Fibroblast of gingiva (primary cell): ENCODE results near the gene PPP2R5C.
A peak's percentile ranks its signal among the peaks of the same experiment; 100 is the strongest.
"Not testable (repeated sequence)": the region's sequence is repeated elsewhere in the genome, so short reads cannot be mapped to it uniquely, and the experiment has no call there.

Experiments used
- DNase-seq: peaks from one replicate; pipeline ENCODE4 v3.0.0-alpha.2; 2011; ENCODE audit warnings: low read depth

The PPP2R5C gene

GRCh38 chr14:101727611-101728366, 33.7 kb upstream of the PPP2R5C start:
- DNase-seq: no peak

DNA sequence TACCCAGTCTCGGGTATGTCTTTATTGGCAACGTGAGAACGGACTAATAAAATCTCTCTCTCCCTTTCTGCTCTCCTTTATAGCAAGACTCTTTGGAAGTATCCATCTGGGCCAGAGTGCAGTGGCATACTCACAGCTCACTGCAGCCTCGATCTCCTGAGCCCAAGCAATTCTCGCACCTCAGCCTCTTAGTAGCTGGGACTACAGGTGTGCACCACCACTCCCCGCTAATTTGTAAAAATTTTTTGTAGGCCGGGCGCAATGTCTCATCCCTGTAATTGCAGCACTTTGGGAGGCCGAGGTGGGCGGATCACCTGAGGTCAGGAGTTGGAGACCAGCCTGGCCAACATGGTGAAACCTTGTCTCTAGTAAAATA, 33.2 kb upstream of the PPP2R5C start:
- DNase-seq: no peak

DNA sequence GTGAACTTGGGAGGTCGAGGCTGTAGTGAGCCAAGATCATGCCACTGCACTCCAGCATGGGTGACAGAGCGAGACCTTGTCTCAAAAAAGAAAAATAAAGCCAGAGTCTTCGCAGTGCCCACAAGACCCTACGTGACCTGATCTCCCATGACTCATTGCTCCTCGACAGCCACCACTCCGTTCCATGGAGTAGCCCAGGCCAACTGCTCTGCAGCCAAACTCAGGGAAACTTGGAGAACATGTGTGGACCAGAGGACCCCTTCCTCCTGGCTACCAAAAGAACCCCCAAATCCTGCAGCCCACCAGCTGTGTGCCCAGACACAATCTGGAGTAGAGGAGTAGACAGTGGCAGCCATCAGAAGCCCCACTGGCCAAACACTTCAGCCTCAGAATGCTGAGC, 32.1 kb upstream of the PPP2R5C start:
- DNase-seq: no peak

DNA sequence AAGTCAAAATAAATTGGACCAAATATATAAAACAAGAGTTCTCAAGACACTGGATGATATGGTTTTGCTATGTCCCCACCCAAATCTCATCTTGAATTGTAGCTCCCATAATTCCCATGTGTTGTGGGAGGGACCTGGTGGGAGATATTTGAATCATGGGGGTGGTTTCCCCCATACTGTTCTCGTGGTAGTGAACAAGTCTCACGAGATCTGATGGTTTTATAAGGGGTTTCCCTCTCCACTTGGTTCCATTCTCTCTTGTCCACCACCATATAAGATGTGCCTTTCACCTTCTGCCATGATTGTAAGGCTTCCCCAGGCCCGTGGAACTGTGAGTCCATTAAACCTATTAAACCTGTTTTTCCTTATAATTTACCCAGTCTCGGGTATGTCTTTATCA, 31.4 kb upstream of the PPP2R5C start:
- DNase-seq: not testable (repeated sequence)

GRCh38 chr14:101730626-101731186, 30.8 kb upstream of the PPP2R5C start:
- DNase-seq: no peak

DNA sequence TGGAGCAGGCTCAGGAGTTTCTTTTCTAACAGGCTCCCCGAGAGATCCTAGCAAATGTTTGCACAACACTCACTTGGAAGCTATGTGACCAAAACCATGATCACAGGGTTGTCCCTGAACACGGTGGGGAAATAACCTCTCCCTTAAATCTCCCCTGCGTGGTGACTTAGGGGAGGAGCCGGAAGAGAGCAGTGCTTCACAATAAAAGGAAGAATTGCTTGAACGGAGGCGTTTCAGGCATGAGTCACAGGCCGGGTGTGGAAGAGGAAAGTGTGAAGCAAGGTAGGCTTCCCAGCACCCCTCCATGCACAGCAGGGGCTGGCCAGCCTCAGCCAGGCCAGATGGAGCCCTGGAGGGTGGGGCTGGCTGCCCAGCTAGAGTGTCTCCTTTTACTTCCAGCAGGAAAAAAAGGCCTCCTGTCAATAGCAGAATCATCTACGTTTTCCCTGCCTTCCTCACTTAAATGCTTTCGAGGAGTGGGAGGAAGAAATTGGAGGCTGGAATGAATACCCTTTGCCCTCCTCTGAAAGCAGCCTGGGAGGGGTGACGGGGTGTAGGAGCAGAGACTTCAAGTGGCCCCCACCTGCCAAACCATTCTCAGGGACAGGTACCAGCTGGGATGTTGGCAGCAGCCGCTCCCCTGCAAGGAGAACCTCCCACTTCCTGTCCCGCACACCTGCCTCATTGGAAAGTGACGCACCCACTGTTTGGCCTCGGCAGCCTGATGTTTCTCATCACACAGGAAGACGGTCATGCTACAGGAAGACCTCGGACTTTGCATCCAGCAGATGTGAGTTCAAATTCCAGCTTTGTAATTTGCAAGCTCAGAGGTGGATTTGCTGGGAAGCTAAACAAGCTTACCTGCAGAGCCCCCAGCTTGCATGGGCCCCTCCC, 30.1 kb upstream of the PPP2R5C start:
- DNase-seq: peak; percentile 56

DNA sequence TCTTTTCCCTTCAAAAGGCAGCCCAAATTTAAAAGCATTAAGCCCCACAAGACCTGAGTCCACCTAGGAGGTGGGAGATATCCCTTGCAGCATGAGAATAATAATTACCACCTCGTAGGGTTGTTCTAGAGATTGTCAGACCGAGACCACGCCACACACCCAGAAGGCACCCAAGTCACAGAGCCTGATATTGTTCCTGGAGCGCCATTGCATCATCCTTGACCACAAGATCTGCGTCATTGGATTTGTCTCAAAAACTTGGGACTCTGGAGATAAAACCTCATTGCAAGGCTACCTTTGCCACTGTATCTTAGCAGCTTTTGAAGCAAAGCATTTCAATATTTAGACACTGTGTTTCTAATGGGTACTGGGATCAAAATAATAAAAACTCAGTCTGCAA, 29.4 kb upstream of the PPP2R5C start:
- no peak for DNase-seq

GRCh38 chr14:101733211-101733610, 28.3 kb upstream of the PPP2R5C start:
- DNase-seq: peak; percentile 14

DNA sequence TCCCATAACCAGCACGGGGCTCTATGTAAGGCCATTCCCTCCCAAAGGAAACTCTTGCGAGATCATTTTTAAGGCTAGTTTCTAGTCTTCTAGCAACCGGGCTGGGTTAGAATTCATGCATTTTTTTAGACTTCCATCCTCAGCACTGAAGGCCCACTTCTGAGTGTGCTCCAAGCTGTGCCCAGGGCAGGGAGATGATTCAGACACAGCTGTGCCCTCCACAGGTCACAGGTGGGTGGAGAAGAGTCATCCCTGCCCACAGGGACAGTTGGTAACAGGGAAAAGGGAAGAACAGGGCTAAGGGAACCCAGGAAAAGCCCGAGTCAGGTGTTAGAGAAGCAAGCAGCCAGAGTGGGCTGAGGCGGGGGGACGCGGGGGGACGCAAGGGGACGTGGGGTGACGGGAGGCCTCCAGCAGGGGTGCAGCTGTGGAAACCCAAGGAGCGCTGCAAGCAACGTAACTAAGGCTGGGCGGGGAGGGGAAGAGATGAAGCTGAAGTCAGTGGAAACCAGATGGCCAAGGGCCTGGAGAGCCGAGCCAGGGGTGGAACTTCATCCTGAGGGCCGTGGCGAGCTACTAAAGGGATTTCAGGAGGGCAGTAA, 27.2 kb upstream of the PPP2R5C start:
- DNase-seq: no peak

GRCh38 chr14:101735453-101735852, 26.1 kb upstream of the PPP2R5C start:
- DNase-seq: no peak

DNA sequence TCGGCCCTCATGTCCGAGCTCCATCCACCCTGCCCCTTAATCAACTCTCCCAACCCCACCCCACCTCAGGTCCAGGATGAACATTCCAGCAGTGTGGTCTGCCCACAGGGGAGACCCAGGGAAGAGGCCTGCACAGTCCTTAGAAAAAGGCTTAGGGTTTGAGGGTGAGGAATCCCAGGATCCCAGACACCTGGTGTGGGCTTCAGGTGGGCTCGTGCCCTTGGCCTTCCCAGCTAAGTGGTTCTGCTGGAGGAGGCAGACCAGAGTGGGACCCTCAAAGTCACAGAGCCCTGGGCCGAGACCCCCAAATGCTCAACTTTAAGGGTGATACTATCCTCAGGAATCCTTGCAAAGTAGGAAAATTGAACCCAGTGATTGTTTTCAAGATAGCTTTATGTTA, 25.4 kb upstream of the PPP2R5C start:
- no peak for DNase-seq

DNA sequence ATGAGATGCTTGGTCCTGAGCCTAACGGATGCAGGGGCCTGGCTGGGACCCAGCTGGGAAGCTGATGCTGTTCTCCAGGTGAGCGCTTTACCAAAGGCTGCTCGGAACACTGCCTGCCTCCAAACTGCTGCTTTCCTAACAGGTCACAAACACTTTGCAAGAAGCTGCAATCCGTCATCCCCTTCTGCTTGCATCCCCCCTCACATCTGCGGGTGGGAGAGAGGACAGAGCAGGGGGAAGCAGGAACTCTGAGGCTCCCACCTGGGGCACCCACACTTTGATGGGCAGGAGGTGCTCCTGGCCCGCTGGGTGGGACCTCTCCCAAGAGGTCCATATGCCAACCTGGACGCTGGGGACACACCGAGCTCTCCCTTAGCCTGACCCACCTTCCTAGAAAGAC, 24.9 kb upstream of the PPP2R5C start:
- DNase-seq: no peak

GRCh38 chr14:101737414-101738339, 23.8 kb upstream of the PPP2R5C start:
- no peak for DNase-seq

DNA sequence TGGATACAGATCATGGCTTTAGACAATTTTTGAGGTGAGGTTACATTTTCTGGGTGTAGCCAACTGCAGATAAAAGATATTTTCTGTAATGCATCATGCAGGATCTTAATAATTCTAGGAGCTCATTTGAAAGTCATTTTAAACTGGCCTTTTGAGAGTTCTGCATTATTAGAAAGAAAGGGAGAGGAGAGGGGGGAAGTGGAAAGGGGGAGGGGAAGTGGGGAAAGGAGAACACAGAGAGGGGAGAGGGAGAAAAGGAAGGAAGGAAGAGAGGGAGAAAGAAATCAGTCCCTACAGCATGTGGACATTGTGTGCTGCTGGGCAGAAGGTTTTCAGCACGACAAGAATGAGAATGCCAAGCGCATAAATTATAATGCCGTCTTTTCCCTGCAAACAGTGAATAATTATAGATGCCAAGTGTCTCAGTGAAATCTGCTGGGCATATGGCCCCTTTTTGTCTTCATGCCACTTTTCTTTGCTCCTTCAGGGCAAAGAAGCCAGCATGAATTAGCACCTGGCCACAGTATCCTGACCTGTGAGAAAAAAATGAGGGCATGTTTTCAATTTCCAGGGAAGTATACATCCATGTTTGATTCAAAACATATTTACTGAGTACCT, 22.7 kb upstream of the PPP2R5C start:
- no peak for DNase-seq

DNA sequence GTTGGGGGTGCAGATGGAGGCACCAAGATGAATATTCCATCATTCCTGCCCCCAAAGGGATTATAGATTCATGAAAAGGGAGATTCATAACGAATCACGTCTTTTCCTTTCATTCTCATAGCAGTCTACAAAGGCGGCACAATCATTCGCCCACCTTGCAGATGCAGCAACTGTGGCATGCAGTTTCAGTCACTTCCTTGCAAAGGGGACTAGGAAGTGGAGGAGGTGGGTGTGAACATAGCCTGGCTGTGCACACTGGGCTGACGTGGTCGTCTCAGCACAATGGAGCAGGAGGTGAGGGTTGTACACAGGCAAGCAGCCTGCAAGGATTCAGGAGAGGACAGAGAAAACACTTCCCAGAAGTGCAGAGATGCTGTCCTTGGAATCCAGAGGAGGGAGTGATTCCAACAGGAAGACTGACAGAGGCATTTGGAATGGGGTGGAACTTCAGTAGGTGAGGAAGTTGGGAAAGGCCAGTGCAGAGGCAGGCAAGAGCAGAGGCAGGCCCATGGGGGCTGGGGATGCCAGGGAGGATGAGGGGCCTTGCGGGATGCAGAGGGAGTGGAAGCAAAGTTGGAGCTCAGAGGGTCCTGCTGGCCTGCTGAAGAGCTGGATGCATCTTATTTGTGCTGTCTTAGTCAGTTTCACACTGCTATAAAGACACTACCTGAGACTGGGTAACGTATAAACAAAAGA, 21.9 kb upstream of the PPP2R5C start:
- DNase-seq: no peak

DNA sequence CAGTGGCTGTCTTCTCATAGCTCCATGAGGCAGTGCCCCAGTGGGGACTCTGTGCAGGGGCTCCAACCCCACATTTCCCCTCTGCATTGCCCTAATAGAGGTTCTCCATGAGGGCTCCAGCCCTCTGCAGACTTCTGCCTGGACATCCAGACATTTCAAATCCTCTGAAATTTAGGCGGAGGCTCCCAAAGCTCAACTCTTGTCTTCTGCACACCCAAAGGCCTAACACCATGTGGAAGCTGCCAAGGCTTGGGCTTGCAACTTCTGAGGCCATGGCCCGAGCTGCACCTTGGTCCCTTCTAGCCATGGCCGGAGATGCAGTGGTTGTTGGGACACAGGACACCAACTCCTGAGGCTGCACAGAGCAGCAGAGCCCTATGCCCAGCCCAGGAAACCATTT, 20.5 kb upstream of the PPP2R5C start:
- DNase-seq: no peak

GRCh38 chr14:101743701-101744100, 17.8 kb upstream of the PPP2R5C start:
- DNase-seq: no peak

- DNase-seq: not testable (repeated sequence)
These were observed 17.1 kb upstream of the PPP2R5C start for GRCh38 chr14:101744382-101744781.

DNA sequence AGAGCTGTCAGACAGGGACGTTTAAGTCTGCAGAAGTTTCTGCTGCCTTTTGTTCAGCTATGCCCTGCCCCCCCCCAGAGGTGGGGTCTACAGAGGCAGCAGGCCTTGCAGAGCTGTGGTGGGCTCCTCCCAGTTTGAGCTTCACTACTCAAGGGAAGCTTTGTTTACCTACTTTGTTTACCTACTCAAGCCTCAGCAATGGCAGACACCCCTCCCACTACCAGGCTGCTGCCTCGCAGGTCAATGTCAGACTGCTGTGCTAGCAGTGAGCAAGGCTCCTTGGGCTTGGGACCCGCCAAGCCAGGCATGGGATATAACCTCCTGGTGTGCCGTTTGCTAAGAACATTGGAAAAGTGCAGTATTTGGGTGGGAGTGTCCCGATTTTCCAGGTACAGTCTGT, 11.8 kb upstream of the PPP2R5C start:
- not testable (repeated sequence) for DNase-seq

- DNase-seq: no peak
These were observed 6.6 kb upstream of the PPP2R5C start for GRCh38 chr14:101754893-101755292.
